K562 (cell line): ENCODE data around the gene FYB2.

Source experiments
- BACH1 ChIP-seq: fragments of 200-800 bp; sonication (Bioruptor generic); IDR thresholded peaks from 2 replicates; pipeline ENCODE4 v1.6.1; 2016; ENCODE audit warnings: missing genetic modification characterization, missing compliant biosample characterization
- CBX2 ChIP-seq: fragments of 200-600 bp; sonication (generic); IDR thresholded peaks from one replicate; pipeline ENCODE4 v1.6.1; 2012; ENCODE audit warnings: mild to moderate bottlenecking, low read length, inconsistent platforms; ENCODE audit not compliant: insufficient read depth, poor library complexity, severe bottlenecking
- JUNB ChIP-seq: fragments of 450-650 bp; formaldehyde crosslinking; conservative IDR thresholded peaks from 2 replicates; pipeline ENCODE4 v1.4.0; 2020; ENCODE audit warnings: mild to moderate bottlenecking
- KDM1A ChIP-seq, 2 experiments: fragments of 450-650 bp; IDR thresholded peaks; 2 replicates each; pipeline ENCODE4 v1.6.1; 2016; ENCODE audit warnings: mild to moderate bottlenecking in 2 of 2
- KLF13 ChIP-seq: fragments of 450-650 bp; IDR thresholded peaks from 2 replicates; pipeline ENCODE4 v1.6.1; 2016; ENCODE audit warnings: missing genetic modification characterization, low read depth, mild to moderate bottlenecking, missing compliant biosample characterization, moderate library complexity, borderline replicate concordance
- POLR2A ChIP-seq: fragments of 450-650 bp; conservative IDR thresholded peaks from 2 replicates; pipeline ENCODE4 v1.6.1; 2016
- POU5F1 ChIP-seq: fragments of 150-350 bp; IDR thresholded peaks from 2 replicates; pipeline ENCODE4 v1.6.1; 2014; ENCODE audit warnings: borderline replicate concordance, low read length, low read depth, mild to moderate bottlenecking; ENCODE audit not compliant: partially characterized antibody
- RBM22 ChIP-seq: fragments of 200-400 bp; formaldehyde crosslinking; IDR thresholded peaks from 2 replicates; pipeline ENCODE4 v1.6.1; 2018; ENCODE audit warnings: low read length, low read depth; ENCODE audit not compliant: poor library complexity, severe bottlenecking
- RNF2 ChIP-seq: sonication (generic); IDR thresholded peaks from 2 replicates; pipeline ENCODE4 v1.6.1; 2016
- TFE3 ChIP-seq: fragments of 450-650 bp; formaldehyde crosslinking; IDR thresholded peaks from 2 replicates; pipeline ENCODE4 v1.4.0; 2020; ENCODE audit warnings: mild to moderate bottlenecking, mixed read lengths
- YY1 ChIP-seq, 3 experiments: IDR thresholded peaks; 2 replicates each; pipeline ENCODE4 v1.6.1; 2011; ENCODE audit warnings: low read length in 2 of 3, mild to moderate bottlenecking in 2 of 3, moderate library complexity in 2 of 3, borderline replicate concordance in 1 of 3, control low read depth in 1 of 3, low read depth in 1 of 3; ENCODE audit not compliant: insufficient read depth in 3 of 3, insufficient replicate concordance in 2 of 3, control insufficient read depth in 1 of 3, insufficient read length in 1 of 3; ENCODE audit errors: extremely low read depth in 1 of 3
- ZNF384 ChIP-seq: IDR thresholded peaks from 2 replicates; pipeline ENCODE4 v1.6.1; 2012; ENCODE audit warnings: low read depth, low read length, improper control_type of control experiment

- TF ChIP-seq BACH1 (tag) (no peak), POLR2A (no peak), TFE3 (CRISPR knock-in tag) (no peak), ZNF384 (no peak), KDM1A (IDR thresholded peaks at IDR 0.05) (no peak), JUNB (CRISPR knock-in tag) (no peak), RNF2 (no peak), KLF13 (tag) (no peak), CBX2 (no peak), POU5F1 (no peak), RBM22 (no peak), YY1 (IDR thresholded peaks at IDR 0.05; ENCODE audit: borderline replicate concordance in 1 of 3, control insufficient read depth in 1 of 3, extremely low read depth in 1 of 3, insufficient read depth in 3 of 3, insufficient read length in 1 of 3, insufficient replicate concordance in 2 of 3, low read depth in 1 of 3, low read length in 2 of 3) (no peak)
Observed at GRCh38 chr1:56713112-56713511, 106.1 kb downstream of the FYB2 start.
